RWPE2 (cell line): Measurements from ENCODE around the gene CPEB1.

ENCODE experiments used
- ATAC-seq: fragments of 200-7000 bp; cut with Tn5 transposase; 3 replicates; pipeline ENCODE4 v1.9.1; 2021; ENCODE audit warnings: low read depth
- DNase-seq: peaks from one replicate; pipeline ENCODE4 v3.0.0-alpha.2; 2020; ENCODE audit warnings: low spot score
- H3K27ac ChIP-seq: fragments of 450-650 bp; 2 replicates; pipeline ENCODE4 v1.5.1; 2017; ENCODE audit warnings: mild to moderate bottlenecking; ENCODE audit not compliant: poor library complexity, severe bottlenecking
- H3K27me3 ChIP-seq: fragments of 250-450 bp; sonication (Bioruptor Pico); 2 replicates; pipeline ENCODE4 v1.5.1; 2021; ENCODE audit warnings: mild to moderate bottlenecking, moderate library complexity; ENCODE audit not compliant: insufficient read depth, poor library complexity, severe bottlenecking
- H3K36me3 ChIP-seq: fragments of 250-450 bp; sonication (Bioruptor Pico); 2 replicates; pipeline ENCODE4 v1.5.1; 2020; ENCODE audit warnings: low read depth, mild to moderate bottlenecking, moderate library complexity
- H3K4me1 ChIP-seq: fragments of 250-450 bp; sonication (Bioruptor Pico); 2 replicates; pipeline ENCODE4 v1.5.1; 2021; ENCODE audit warnings: mild to moderate bottlenecking, moderate library complexity; ENCODE audit not compliant: insufficient read depth, poor library complexity, severe bottlenecking
- H3K4me3 ChIP-seq: fragments of 250-450 bp; sonication (Bioruptor Pico); 2 replicates; pipeline ENCODE4 v1.5.1; 2021; ENCODE audit warnings: mild to moderate bottlenecking, moderate library complexity; ENCODE audit not compliant: severe bottlenecking
- H3K9me3 ChIP-seq: fragments of 250-450 bp; sonication (Bioruptor Pico); 2 replicates; pipeline ENCODE4 v1.5.1; 2021; ENCODE audit warnings: mild to moderate bottlenecking, moderate library complexity; ENCODE audit not compliant: severe bottlenecking
- CTCF ChIP-seq: fragments of 450-650 bp; IDR thresholded peaks from one replicate; pipeline ENCODE4 v1.5.1; 2017; ENCODE audit warnings: mild to moderate bottlenecking, moderate library complexity; ENCODE audit not compliant: poor library complexity, severe bottlenecking

CPEB1 gene

DNA sequence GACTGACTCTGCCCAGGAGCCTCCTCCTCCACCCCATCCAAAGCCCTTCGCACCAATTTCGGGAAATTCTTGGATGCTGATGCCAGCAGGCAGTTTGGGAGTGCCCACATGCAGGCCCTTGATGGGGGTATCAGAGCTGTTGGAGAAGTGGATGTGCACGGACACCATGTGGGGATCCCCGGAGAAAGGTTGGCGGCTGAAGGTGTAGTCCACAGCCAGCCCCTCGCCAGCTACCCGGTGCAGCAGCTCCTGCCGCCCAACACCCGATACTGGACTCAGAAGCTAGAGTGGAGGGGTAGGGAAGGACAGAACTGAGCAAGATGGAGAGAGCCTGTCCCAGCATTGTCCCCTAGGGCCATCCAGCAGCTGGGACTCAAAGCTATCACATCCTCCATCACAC, 15.5 kb upstream of the CPEB1 start:
- no peak for ATAC-seq
- Histone ChIP-seq H3K9me3 (no peaks in the 10 kb centered on the region), H3K27ac (no peak overlapping the region), H3K36me3 (no peaks in the 10 kb centered on the region), H3K4me3 (no peak overlapping the region), H3K4me1 (no peaks in the 10 kb centered on the region), H3K27me3 (peaks cover 4% of the 10 kb centered on the region)
- no peak for DNase-seq
- no peak for TF ChIP-seq CTCF

DNA sequence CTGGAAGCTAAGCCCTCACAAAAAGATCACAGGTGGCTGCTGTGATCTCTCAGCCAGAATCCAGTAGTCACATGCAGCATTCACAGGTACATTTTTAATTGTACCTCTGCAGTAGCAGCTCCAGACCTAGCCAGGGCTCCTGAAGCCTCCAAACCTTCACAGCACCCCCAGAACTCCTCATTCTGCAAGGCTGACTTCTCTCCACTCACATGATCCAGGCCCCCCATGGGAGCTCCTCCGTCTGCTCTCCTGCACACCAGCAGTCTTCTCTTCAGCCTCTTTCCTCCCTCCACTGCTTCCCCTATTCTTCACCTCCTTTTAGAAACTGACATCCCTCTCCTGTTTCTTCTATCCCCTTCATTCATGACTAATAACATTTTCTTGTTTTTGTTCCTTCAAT, 13.2 kb upstream of the CPEB1 start:
- TF ChIP-seq CTCF = no peak
- DNase-seq (no peak), ATAC-seq (no peak)
- H3K27ac ChIP-seq = no peak overlapping the region
- H3K4me3 ChIP-seq = no peak overlapping the region
- no peaks in the 10 kb centered on the region for H3K9me3 ChIP-seq
- H3K27me3 ChIP-seq = peaks cover 4% of the 10 kb centered on the region
- H3K36me3 ChIP-seq = no peaks in the 10 kb centered on the region
- no peaks in the 10 kb centered on the region for H3K4me1 ChIP-seq

DNA sequence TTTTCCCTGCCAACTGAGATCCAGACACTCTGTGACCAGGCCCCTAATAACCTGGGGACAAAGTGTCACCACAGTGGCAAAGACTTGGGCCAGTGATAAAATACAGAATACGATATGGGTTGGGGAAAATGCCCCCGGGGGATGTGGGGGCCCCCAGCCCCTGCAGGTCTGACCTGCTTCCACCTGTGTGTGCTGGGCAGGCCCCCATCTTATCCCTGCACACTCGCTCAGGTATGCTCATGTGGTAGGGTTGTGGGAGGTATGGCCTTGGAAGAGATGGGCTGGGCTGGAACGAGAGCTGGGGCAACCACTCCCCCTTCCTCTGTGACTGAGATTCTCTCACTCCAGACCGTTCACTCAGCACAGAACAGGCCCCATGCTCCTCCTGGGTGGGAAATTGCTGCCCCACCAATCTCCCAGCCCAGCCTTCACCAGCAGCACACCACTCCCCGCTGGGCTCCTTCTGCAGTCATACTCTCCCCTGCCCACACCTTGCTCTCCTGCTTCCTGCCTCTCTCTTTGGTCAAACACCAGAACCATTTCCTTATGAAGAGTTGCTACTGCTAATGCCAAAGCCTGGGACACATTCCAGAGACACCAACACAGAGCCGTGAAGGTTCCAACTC, 9.6 kb upstream of the CPEB1 start:
- Histone ChIP-seq H3K36me3 (no peaks in the 10 kb centered on the region), H3K9me3 (no peaks in the 10 kb centered on the region), H3K4me3 (no peak overlapping the region), H3K27me3 (peaks cover 15% of the 10 kb centered on the region), H3K4me1 (no peaks in the 10 kb centered on the region), H3K27ac (no peak overlapping the region)
- DNase-seq = no peak
- no peak for ATAC-seq
- TF ChIP-seq CTCF = no peak

DNA sequence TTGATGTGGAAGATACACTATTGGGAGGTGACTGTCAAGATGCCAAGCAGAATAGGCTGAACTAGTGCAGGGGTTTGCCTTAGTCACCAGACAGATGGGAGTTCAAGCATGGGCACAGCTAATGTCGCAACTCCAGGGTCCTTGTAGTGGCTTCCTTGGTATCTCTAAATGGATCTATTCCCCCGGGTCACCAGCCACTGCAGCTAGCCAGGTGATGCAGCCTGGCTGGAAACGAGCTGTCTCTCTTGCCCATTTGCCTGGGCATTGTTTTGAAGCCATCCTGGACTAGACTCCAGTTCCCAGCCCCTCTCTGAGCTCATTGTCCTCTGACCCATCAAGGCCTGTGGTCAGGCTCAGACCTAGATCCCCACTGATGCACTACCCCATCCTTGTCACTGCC, 8.4 kb upstream of the CPEB1 start:
- no peak overlapping the region for H3K27ac ChIP-seq
- no peaks in the 10 kb centered on the region for H3K4me1 ChIP-seq
- TF ChIP-seq CTCF = no peak
- peaks cover 12% of the 10 kb centered on the region for H3K27me3 ChIP-seq
- H3K9me3 ChIP-seq = no peaks in the 10 kb centered on the region
- H3K36me3 ChIP-seq = no peaks in the 10 kb centered on the region
- no peak overlapping the region for H3K4me3 ChIP-seq
- DNase-seq (no peak), ATAC-seq (no peak)

GRCh38 chr15:82653483-82654168, 6.5 kb upstream of the CPEB1 start:
- no peaks in the 10 kb centered on the region for H3K4me1 ChIP-seq
- H3K4me3 ChIP-seq = no peak overlapping the region
- ATAC-seq = no peak
- peaks cover 25% of the 10 kb centered on the region for H3K27me3 ChIP-seq
- no peaks in the 10 kb centered on the region for H3K9me3 ChIP-seq
- DNase-seq = no peak
- no peak overlapping the region for H3K27ac ChIP-seq
- TF ChIP-seq CTCF = no peak
- H3K36me3 ChIP-seq = no peaks in the 10 kb centered on the region
